ENCODE results near the gene KCNE4.

KCNE4 gene

GRCh38 chr2:223032187-223033142 is 19.5 kb upstream of the KCNE4 start:
- no peak overlapping the region for H3K4me3 Mint-ChIP-seq
- DNase-seq = no peak

GRCh38 chr2:223034221-223034975 is 17.6 kb upstream of the KCNE4 start:
- Mint-ChIP-seq H3K27me3 (peaks cover 15% of the 10 kb centered on the region), H3K9me3 (peaks cover 11 to 17% of the 10 kb centered on the region in 2 donors), H3K27ac (no peak overlapping the region), H3K4me3 (no peak overlapping the region), H3K4me1 (no peaks in the 10 kb centered on the region)
- no peak for DNase-seq
- no peak for ATAC-seq

More at GRCh38 chr2:223032187-223033142, 19.5 kb upstream of the KCNE4 start:
- peaks cover 15% of the 10 kb centered on the region for H3K27me3 Mint-ChIP-seq
- peaks cover 11 to 17% of the 10 kb centered on the region in 2 donors for H3K9me3 Mint-ChIP-seq
- H3K4me1 Mint-ChIP-seq = no peaks in the 10 kb centered on the region
- peak overlapping the region in 1 of 2 donors; percentile 76 for H3K27ac Mint-ChIP-seq
- no peak for ATAC-seq

GRCh38 chr2:223036790-223037444 is 15.1 kb upstream of the KCNE4 start:
- Mint-ChIP-seq H3K27me3 (peaks cover 15% of the 10 kb centered on the region), H3K9me3 (peaks cover 7 to 13% of the 10 kb centered on the region in 2 donors), H3K4me3 (no peak overlapping the region), H3K27ac (no peak overlapping the region), H3K4me1 (no peaks in the 10 kb centered on the region)
- ATAC-seq (no peak), DNase-seq (no peak)

GRCh38 chr2:223037445-223037800 is 14.6 kb upstream of the KCNE4 start:
- Mint-ChIP-seq H3K27ac (no peak overlapping the region), H3K27me3 (peaks cover 15% of the 10 kb centered on the region), H3K4me1 (no peaks in the 10 kb centered on the region), H3K4me3 (no peak overlapping the region), H3K9me3 (peaks cover 2 to 8% of the 10 kb centered on the region in 2 donors)
- ATAC-seq = no peak
- DNase-seq = no peak

GRCh38 chr2:223039618-223040017 is 12.4 kb upstream of the KCNE4 start:
- H3K4me1 Mint-ChIP-seq = peaks cover 6% of the 10 kb centered on the region
- H3K27me3 Mint-ChIP-seq = peaks cover 15% of the 10 kb centered on the region
- H3K27ac Mint-ChIP-seq = no peak overlapping the region
- DNase-seq = no peak
- H3K4me3 Mint-ChIP-seq = no peak overlapping the region
- no peak for ATAC-seq
- no peaks in the 10 kb centered on the region for H3K9me3 Mint-ChIP-seq

- ATAC-seq = no peak
- Mint-ChIP-seq H3K4me1 (peaks cover 6% of the 10 kb centered on the region), H3K4me3 (no peak overlapping the region), H3K27me3 (peaks cover 10% of the 10 kb centered on the region), H3K9me3 (no peaks in the 10 kb centered on the region), H3K27ac (no peak overlapping the region)
- no peak for DNase-seq
Measured at GRCh38 chr2:223040527-223040926, 11.5 kb upstream of the KCNE4 start.

- no peaks in the 10 kb centered on the region for H3K27me3 Mint-ChIP-seq
- H3K9me3 Mint-ChIP-seq = no peaks in the 10 kb centered on the region
- no peak overlapping the region for H3K4me3 Mint-ChIP-seq
- ATAC-seq = no peak
- DNase-seq = no peak
- H3K4me1 Mint-ChIP-seq = peaks cover 6% of the 10 kb centered on the region
- H3K27ac Mint-ChIP-seq = no peak overlapping the region
Measured at GRCh38 chr2:223041527-223042109, 10.4 kb upstream of the KCNE4 start.

GRCh38 chr2:223042284-223042683 is 9.7 kb upstream of the KCNE4 start:
- Mint-ChIP-seq H3K27ac (no peak overlapping the region), H3K4me3 (no peak overlapping the region), H3K4me1 (peaks cover 6% of the 10 kb centered on the region), H3K27me3 (no peaks in the 10 kb centered on the region), H3K9me3 (no peaks in the 10 kb centered on the region)
- ATAC-seq (no peak), DNase-seq (no peak)

- ATAC-seq (no peak), DNase-seq (no peak)
- peaks cover 6% of the 10 kb centered on the region for H3K4me1 Mint-ChIP-seq
- H3K27me3 Mint-ChIP-seq = no peaks in the 10 kb centered on the region
- no peaks in the 10 kb centered on the region for H3K9me3 Mint-ChIP-seq
- no peak overlapping the region for H3K27ac Mint-ChIP-seq
- H3K4me3 Mint-ChIP-seq = no peak overlapping the region
Measured at GRCh38 chr2:223042704-223043118, 9.3 kb upstream of the KCNE4 start.

- no peak for ATAC-seq
- no peak overlapping the region for H3K4me3 Mint-ChIP-seq
- H3K9me3 Mint-ChIP-seq = no peaks in the 10 kb centered on the region
- H3K27ac Mint-ChIP-seq = no peak overlapping the region
- peaks cover 6% of the 10 kb centered on the region for H3K4me1 Mint-ChIP-seq
- H3K27me3 Mint-ChIP-seq = no peaks in the 10 kb centered on the region
- DNase-seq = no peak
Measured at GRCh38 chr2:223043164-223043941, 8.6 kb upstream of the KCNE4 start.

- H3K4me3 Mint-ChIP-seq = no peak overlapping the region
- no peaks in the 10 kb centered on the region for H3K9me3 Mint-ChIP-seq
- no peak for ATAC-seq
- DNase-seq = no peak
- peaks cover 6% of the 10 kb centered on the region for H3K4me1 Mint-ChIP-seq
- H3K27ac Mint-ChIP-seq = no peak overlapping the region
- H3K27me3 Mint-ChIP-seq = no peaks in the 10 kb centered on the region
Measured at GRCh38 chr2:223044092-223044836, 7.7 kb upstream of the KCNE4 start.

GRCh38 chr2:223044916-223045700 is 6.9 kb upstream of the KCNE4 start:
- H3K4me3 Mint-ChIP-seq = no peak overlapping the region

GRCh38 chr2:223046470-223047040 is 5.4 kb upstream of the KCNE4 start:
- DNase-seq = no peak
- ATAC-seq = no peak
- Mint-ChIP-seq H3K9me3 (no peaks in the 10 kb centered on the region), H3K4me3 (no peak overlapping the region), H3K4me1 (peaks cover 6% of the 10 kb centered on the region), H3K27ac (peak overlapping the region in 1 of 2 donors; percentile 3), H3K27me3 (peaks cover 14% of the 10 kb centered on the region)

More at GRCh38 chr2:223044916-223045700, 6.9 kb upstream of the KCNE4 start:
- Mint-ChIP-seq H3K9me3 (no peaks in the 10 kb centered on the region), H3K27me3 (peaks cover 2% of the 10 kb centered on the region), H3K27ac (peak overlapping the region in 1 of 2 donors; percentile 26), H3K4me1 (peaks cover 6% of the 10 kb centered on the region)
- no peak for DNase-seq
- no peak for ATAC-seq
